Activated CD8-positive, alpha-beta memory T cell treated with anti-CD3 and anti-CD28 coated beads for 48 hours (primary cell): Measurements from ENCODE around the gene HEG1.

Source experiments
- DNase-seq, 3 experiments: peaks; one replicate each; pipeline ENCODE4 v3.0.0-alpha.2; 2020; ENCODE audit warnings: low read depth in 2 of 3, low spot score in 2 of 3

The HEG1 gene

GRCh38 chr3:124923833-124924232 lies 132.0 kb downstream of the HEG1 start:
- DNase-seq = no peak

GRCh38 chr3:124920718-124921117 lies 135.1 kb downstream of the HEG1 start:
- no peak for DNase-seq

- DNase-seq = no peak
Observed at GRCh38 chr3:124919756-124920155, 136.0 kb downstream of the HEG1 start.

- DNase-seq = no peak
Observed at GRCh38 chr3:124918524-124918923, 137.3 kb downstream of the HEG1 start.

GRCh38 chr3:124916837-124917409 lies 138.9 kb downstream of the HEG1 start:
- DNase-seq = no peak
